HG03196 (cell line): ENCODE data around the gene DNALI1.
"Not testable (repeated sequence)": the region's sequence is repeated elsewhere in the genome, so short reads cannot be mapped to it uniquely, and the experiment has no call there.

Experiments used
- ATAC-seq: cut with Tn5 transposase; IDR thresholded peaks from one replicate; pipeline ENCODE4 v1.9.1; 2021; ENCODE audit not compliant: unreplicated experiment

The DNALI1 gene

DNA sequence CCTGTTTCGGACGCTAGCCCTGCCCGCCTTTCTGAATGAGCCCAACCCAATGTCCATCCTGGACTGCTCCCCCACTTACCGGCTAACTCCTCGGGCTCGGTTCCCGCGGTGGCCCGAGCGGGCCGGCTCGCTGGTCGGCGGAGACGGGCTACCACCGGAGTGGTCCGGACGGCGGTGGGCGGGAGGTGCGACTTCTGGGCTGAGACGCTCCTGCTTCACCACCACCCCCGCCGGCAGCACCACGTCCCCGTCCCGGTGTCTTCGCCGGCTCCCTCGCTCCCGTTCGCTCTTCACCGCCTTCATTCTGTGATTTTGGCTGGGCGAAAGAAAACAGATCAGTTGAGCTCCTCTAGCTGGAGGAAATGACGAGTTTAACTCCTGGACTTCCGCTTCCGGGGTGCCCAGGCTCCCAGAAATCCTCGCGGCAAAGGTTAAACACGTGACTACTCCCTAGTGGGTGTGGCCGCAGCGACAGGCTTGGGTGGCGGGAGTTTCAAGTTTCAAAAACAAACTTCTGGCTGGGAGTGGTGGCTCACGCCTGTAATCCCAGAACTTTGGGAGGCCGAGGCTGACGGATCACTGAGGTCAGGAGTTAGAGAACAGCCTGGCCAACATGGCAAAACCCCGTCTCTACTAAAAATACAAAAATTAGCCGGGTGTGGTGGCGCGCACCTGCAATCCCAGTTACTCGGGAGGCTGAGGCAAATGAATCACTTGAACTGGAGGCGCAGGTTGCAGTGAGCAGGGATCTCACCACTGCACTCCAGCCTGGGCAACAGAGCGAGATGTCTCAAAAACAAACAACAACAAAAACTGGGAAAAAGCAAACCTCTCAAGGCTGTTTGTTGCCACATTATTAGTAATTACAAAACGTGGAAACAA is 2.6 kb upstream of the DNALI1 start, which contains the start of gene SNIP1:
SNIP1 (minus strand) TSS at position 367 of the 882 bp plus-strand sequence; CDS start at position 303, 64 bp downstream.
- peak; percentile 71 for ATAC-seq

DNA sequence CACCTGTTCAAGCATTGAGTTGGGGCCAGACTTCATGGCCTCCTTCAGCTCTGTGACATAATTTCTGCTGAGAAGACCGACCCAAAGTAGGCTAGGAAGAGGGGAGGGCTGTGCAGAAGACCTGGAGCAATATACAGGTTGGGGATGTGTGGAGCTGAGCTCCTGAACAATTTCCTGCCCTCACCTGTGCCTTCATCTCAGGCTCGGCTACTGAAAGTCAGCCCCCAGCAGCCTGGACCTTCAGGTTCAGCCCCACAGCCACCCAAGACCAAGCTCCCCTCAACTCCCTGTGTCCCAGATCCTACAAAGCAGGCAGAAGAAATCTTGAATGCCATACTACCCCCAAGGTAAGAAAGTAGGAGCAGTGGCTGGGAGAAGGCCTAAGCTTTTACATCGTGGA is 662 bp downstream of the DNALI1 start:
- no peak for ATAC-seq

DNA sequence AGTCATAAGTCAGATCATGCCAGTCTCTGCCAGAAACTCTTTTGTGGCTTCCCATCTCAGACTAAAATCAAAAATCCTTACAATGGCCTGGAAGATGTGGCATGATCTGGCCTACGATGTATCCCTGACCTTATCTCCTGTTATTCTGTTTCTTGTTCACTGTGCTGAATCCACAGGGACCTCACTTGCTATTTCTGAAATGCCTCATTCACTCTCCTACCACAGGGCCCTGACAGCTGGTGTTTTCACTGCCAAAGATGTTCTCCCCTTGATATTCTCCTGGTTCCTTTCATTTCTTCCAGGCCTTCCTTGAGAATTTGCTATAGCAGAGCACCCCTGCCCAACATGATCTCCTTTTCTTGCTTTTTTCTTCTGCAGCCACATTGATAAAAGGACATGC is 1.7 kb downstream of the DNALI1 start:
- ATAC-seq = no peak

DNA sequence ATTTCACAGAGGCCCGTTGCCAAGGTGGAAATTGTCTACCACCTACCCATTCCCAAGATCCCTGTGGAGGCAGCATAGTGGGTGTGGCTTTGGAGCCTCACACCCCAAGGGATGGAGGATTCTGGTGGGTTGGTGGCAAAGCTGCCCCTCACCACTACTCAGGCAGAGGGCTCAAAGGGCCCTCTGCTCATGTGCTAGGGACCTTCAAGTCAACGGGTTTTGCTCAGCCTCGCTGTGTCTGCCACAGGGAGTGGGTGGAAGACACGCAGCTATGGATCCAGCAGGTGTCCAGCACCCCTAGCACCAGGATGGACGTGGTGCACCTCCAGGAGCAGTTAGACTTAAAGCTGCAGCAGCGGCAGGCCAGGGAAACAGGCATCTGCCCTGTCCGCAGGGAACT is 2.3 kb downstream of the DNALI1 start:
- no peak for ATAC-seq

DNA sequence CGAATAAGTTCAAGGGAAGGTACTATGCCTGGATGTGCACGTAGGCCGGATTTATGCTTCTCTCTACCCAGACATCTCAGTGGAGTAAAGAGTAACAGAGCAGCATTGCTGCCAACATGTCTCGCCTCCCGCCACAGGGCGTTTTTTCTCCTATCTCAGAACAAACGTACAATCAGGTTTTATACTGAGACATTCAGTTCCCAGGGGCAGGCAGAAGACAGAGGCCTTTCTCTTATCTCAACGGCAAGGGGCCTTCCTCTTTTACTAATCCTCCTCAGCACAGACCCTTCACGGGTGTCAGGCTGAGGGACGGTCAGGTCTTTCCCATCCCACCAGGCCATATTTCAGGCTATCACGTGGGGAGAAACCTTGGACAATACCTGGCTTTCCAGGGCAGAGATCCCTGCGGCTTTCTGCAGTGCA is 3.2 kb downstream of the DNALI1 start:
- ATAC-seq = not testable (repeated sequence)

DNA sequence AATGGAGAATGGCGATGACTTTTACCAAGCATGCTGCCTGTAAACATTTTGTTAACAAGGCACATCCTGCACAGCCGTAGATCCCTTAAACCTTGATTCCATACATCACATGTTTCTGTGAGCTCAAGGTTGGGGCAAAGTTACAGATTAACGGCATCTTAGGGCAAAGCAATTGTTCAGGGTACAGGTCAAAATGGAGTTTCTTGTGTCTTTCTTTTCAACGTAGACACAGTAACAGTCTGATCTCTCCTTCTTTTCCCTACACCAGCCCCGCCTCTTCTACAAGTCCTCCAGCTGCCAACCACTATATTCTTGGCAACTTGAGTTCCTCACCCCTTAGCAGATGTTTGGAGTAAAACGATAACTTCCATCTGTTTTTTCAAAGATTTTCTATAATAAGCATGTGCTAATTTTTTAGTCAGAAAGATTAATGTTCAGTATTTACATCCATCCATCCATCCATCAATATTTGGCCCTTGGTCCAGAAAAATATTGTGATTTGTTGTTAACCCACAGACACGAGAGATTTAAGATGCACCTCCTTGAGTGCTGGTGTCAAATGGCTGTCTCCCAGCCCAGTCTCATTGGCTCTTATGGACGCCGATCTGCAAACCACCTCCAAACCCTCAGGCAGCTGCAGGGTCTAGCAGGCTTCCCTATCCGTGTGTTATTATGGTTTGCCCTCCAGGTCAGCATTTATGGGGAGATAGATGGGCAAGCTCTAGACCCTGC is 3.8 kb downstream of the DNALI1 start:
- no peak for ATAC-seq

DNA sequence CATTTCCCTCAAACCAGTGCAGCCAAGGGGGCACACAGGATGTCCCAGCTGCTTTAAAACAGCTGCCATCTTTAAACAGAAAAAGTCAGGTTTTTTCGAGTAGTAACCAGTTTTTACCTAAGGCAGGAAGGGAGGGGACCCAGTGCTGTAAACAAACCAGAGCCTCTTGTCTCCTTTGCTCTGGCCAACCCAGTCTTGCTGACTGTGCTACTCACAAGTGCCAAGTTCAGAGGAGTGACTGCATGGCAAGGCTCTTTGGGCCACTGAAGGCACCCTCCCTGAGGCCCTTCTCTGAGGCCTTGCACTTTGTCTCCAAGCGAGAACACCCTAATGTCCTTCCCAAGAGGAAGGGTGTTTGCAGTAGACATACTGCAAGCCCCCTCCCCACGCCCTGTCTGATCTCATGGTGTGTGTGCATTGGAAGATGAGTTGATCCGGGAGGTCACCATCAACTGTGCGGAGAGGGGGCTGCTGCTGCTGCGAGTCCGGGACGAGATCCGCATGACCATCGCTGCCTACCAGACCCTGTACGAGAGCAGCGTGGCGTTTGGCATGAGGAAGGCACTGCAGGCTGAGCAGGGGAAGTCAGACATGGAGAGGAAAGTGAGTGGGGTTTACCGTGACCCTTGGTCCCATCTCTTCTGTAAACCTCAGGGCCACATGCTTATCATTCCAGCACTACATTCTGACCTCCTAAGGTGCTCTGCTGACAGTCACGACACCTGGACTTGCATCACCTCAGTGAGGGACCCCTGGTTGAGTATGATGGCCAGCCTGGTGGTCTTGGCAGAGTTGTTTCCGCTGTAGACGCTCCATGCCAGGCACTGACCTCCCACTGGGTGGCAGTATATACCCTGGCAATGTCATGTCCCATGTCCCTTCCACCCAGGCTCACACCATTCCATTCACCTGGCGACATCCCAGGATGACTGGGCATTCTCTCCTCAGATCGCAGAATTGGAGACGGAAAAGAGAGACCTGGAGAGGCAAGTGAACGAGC is 4.7 kb downstream of the DNALI1 start:
- no peak for ATAC-seq

DNA sequence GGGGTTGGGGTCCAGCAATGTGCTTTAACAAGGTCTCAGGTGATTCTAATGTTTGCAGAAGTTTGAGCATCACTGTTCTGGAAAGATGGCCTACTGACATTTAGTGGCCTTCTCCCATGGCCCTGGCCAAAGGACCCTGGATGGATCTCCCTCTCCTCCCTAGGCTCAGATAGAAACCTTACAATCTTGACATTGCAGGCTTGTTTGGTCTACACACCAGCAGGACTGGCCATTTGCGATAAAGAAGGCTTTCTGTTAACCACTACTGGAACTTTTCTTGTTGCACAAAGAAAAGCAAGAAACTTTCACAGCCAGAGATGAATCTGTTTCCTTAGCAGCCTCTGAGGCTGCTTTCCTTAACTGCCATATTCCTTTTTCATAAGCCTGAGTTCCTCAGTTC is 6.2 kb downstream of the DNALI1 start:
- ATAC-seq = no peak

DNA sequence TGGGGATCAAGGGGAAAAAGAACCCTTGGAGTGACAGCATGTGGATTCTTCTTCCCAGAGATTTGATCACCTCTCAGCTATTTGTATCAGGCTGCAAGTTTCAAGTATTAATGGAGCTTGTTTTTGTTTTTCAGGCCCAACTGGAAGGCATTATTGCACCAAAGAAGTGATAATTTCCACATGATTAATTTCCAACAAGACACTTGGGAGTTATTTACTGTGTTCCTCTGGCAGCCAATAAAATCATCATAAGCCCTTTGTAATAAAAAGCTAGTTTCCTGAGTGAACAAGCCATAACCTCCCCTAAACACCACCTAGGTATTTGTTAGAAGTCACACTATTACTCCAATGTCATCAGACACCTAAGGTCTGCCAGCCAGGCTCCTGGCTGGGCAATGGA is 8.2 kb downstream of the DNALI1 start:
- no peak for ATAC-seq

DNA sequence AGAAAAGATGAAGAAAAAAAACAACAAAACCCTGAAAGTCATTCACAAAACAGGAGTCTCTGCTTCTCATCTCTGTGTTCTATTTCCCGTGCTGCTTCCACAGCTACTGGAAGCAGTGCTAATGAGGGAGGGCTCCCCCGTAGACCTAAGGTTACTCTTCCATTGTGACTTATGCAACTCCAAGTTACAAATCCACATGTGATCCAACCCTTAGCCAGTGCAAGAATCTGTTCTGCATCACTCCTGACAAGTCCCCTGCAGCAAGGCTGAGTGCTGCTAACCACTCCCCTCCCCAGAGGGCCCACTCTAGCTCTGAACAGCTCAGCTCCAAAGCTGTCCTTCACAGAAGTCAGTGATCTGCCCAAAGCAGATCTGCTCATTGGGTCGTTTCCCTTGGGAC is 10.3 kb downstream of the DNALI1 start:
- no peak for ATAC-seq

DNA sequence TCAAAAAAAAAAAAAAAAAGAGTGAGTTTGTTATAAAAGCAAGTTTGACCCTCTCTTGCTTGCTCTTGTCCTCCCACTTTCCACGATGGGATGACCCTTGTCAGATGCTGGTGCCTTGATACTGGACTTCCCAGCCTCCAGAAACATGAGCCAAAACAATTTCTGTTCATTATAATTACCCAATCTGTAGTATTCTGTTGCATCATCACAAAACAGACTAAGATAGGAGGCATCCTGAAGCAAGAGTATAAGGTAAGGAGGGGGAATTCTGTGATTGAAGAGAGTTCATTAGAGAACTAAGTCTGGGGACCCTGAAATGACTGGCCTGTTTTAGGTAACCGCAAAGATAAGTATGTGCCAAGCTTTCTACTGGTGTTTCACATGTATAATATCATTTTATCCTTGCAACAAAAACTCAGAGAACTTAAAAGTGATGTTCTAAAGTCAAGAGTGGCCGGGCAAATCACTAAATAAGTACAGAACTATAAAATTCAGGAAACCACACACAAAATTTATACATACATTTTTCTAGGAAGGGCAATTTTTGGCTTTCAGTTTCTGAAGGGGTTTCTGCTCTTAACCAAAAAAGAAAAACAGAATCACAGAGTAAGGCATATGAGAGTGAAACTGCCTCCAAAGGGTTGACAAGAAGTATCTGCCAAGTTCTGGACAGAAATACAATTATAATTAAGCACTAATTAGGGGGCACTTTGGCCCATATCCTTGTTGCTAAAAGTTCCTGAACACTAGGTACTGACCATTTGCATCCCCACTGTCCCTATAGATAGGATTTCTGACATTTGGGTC is 14.0 kb downstream of the DNALI1 start:
- no peak for ATAC-seq

DNA sequence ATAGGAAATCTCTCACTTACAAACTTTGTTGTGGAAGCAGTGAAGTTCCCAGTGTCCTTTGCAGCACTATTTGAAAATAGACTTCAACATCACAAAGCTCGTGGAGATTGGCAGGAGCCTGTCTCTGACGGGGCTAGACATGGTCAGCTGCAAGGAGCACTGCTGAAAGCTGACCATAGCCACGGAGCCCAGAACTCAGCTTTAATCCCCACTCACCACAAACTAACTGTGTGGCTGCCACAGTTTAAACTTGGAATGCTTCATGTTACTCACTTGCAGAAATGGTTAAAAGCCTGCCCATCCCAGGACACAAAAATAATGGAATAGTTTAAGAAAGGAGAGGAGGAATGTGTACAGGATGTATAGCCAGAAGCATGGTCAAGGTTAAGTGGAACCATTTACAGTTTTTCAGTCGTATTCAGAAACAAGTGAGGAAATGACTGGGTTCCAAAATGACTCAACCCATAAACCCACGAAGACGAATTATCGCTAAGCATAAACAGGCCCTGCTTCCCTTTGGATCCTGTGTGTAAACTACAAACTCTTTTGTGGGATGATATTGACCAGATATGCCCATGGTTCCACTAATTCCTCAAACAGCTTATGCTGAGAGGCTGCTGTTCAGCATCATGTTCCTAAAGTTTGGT is 18.2 kb downstream of the DNALI1 start:
- no peak for ATAC-seq

DNA sequence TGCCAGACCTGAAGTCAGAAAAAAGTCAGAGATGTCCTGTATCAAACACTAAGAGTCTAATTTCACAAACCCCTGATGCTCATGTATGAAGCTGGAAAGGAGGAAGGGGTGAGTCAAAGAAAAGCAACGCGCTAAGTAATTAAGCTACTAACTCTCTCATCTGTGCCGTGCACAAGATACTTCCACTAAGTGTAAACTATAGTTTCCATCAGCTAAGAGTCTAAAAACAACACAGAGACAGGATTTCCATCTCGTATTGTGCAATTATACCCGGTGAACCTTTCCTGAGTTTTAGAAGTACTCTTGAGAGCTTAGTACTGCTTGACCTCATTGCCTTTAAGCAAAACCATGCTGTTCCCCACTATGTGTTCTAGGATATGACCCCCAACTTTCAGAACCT is 19.0 kb downstream of the DNALI1 start:
- no peak for ATAC-seq

DNA sequence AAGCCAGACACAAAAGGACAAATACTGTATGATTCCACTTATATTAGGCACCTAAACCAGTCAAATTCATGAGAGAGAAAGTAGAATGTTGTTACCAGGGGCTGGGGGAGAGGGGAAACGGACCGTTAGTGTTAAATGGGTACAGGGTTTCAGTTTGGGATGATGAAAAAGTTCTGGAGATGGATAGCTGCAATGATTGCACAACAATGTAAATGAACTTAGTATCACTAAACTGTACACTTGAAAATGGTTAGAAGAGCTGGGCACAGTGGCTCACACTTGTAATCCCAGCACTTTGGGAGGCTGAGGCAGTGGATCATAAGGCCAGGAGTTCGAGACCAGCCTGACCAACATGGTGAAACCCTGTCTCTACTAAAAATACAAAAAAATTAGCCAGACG is 27.8 kb downstream of the DNALI1 start:
- not testable (repeated sequence) for ATAC-seq

DNA sequence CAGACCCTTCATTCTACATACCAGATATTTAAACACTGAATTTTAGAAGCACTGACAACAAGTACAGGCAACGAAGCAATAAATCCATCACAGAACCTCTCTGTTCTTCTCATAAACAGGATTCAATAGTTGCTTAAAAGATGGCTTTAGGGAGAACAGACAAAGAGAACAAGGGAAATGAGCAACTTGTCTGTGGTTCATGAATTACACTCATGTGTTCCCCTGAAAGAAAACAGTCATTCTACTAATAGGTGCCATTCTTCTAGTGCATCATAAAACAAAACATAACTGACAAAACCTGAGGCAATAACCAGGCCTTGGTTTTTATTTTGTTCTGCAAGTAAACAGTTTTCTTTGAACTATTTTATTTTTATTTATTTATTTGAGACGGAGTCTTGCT is 32.2 kb downstream of the DNALI1 start:
- ATAC-seq = no peak

DNA sequence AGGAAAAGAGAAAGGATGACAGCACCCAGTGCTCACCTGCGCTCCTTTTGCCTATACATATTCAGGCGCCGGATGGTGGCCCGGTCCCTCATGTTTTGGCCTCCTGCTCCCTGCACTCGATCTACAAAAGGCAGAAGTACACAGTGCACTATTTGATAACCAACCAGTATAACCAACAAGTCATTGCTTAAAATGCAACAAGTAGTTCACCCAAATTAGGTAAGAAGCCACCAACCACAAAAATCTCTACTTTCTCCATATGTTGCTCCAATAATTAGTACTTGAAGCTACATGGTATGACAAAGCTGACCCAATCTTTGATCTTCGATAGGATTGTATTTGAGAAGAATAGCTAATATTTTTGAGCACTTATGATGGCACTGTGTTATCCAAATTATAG is 37.0 kb downstream of the DNALI1 start:
- ATAC-seq = no peak

DNA sequence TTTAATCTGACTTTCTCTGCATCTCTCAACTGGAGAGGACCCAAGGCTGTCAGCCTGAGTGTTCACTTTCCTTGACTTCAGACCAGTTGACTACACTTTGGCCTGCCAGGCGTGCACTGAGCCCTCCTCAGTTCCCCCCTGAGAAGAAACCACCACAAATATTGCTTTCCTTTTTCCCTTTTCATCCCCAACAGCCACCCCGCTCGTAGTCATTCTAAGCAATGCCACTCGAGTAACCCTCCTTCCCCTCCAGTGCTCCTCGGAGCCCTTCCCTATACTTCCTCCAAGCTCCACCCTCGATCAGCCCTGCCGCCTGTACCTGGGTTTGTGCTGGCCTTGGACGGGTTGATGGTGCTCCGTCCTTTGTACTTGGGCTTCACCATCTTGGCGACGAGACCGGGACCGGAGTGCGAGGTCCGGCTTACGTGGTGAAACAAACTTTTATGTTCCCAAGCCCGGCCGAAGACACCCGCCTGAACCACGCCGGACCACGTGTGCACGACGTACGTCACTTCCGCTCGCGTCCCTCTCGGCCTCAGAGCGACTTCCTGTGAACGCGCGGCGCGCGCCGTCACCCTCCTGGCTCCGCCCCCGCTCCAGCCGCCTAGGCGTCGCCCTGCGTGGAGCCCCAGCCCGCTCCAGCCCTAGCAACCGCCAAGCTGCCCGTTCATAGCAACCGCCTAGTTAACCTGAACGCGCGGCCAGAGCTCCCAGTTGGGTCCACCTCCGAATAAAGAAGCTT is 38.9 kb downstream of the DNALI1 start, which contains the start of gene GNL2:
GNL2 (minus strand) TSS at position 498 of the 742 bp plus-strand sequence; CDS start at position 383, 115 bp downstream.
- ATAC-seq = peak; percentile 97

DNA sequence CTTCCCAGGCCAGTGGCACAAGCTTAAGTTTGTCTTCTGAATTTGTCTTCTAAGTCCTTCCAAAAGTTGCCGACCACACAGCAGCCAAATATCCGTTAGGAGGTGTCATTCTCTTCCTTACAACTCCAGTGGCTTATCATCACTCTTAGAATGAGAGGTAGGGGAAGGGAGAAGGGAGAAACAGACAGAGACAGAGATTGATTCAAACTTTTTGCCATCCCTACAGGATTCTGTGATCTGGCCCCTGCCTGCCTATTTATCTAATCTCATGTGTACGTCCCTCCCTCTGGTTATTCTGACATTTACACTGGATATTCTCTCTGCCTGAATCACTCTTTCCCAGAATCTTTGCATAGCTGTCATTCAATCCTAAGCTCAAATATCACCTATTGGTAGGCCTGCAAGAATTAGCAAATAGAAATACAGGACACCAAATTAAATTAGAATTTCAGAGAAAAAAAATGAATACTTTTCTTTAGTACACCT is 39.5 kb downstream of the DNALI1 start:
- ATAC-seq = peak; percentile 12

DNA sequence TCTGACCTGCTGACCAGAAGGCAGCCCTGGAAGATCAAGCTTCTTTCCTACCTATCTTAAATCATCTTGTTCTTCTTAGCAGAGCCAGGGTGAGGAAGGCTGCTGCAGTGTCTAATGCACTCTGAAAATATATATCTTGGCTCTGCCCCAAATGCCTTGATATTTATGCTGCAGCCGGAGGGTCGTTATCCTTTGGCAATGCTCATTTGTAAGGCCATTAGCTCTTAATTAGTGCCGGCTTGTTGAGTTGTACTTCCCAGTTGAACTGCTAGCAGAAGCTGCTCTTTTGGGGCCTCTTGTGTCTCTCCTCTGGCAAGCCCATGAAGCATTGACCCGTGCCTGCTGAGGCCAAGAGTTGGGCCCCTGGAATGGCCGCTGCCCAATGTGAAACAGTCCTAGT is 43.2 kb downstream of the DNALI1 start:
- no peak for ATAC-seq
